ENCODE measurements around the gene TBCB.

DNA sequence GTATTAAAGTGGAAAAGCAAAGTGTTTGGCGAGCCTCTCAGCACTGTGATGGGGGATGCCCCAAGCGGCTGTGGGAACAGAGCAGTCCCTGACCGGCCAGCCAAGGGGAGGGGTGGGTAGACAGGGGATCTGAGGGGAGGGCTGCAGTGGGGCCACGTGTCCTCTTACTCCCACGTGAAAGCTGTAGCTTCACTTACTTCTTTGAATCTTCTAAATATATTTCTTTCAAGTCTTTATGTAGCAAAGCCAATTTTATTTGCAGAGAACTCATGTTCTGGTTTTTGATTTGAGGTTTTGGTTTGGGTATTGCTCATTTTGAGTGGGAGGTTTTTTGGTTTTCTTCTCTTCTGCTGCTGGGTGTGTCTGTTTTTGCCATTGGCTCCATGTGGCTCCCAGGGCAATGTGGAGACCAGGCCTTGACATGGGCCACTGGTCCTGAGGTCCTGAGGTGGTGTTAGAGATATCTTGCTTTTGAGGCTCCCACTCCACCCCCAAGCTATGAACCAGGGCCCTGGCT, 22.1 kb upstream of the TBCB start:
- TF ChIP-seq RAD21 (IDR thresholded peaks at IDR 0.05; ENCODE audit: low read depth) = no peak
- TF ChIP-seq NFIC (IDR thresholded peaks at IDR 0.05) = no peak
- no peak for TF ChIP-seq EP300 (IDR thresholded peaks at IDR 0.05; ENCODE audit: borderline replicate concordance)

Data from Ishikawa (cell line).